Prostate gland (tissue), 2 donors: ENCODE data around the gene EPAS1. TPM values are rescaled to one million over a fixed set of nuclear protein-coding genes. Genes with fewer than 3 reads are reported as not detected.

Source experiments
- DNase-seq: peaks from one replicate; pipeline ENCODE4 v3.0.0-alpha.2; 2019; ENCODE audit warnings: low spot score
- H3K27ac ChIP-seq, 2 donors: fragments of 200-600 bp; sonication (generic); 2 replicates each; pipeline ENCODE4 v1.5.1; 2017 to 2019
- H3K27me3 ChIP-seq: fragments of 200-600 bp; sonication (generic); replicated peaks from 2 replicates; pipeline ENCODE4 v1.5.1; 2019; ENCODE audit not compliant: insufficient read depth
- H3K36me3 ChIP-seq, 2 donors: fragments of 200-600 bp; sonication (generic); 1 replicate in 1 of 2; 2 replicates in 1 of 2; pipeline versions ENCODE4 v1.5.1 to v1.8.1; 2017 to 2019
- H3K4me1 ChIP-seq: fragments of 200-600 bp; sonication (generic); replicated peaks from 2 replicates; pipeline ENCODE4 v1.5.1; 2019
- H3K4me3 ChIP-seq, 2 donors: fragments of 200-600 bp; sonication (generic); 2 replicates each; pipeline ENCODE4 v1.5.1; 2017 to 2019
- H3K9me3 ChIP-seq: fragments of 200-600 bp; sonication (generic); 2 replicates; pipeline ENCODE4 v1.5.1; 2017
- POLR2A ChIP-seq: fragments of 450-650 bp; IDR thresholded peaks from one replicate; pipeline ENCODE4 v1.6.1; 2016; ENCODE audit warnings: antibody characterized with exemption, mild to moderate bottlenecking
- POLR2AphosphoS5 ChIP-seq: sonication (generic); formaldehyde crosslinking; IDR thresholded peaks from one replicate; pipeline ENCODE4 v1.6.1; 2017; ENCODE audit warnings: antibody characterized with exemption
- WGBS: methylation state at CpG from one replicate; pipeline ENCODE4 v1.1.5; 2018; 5-methylcytosine and 5-hydroxymethylcytosine counted together
- intact Hi-C: fragments of 100-400 bp; cut with DNase I; formaldehyde crosslinking; loops from one replicate; pipeline ENCODE4 v1.14.2; 2022
- total RNA-seq, 2 donors: library from RNA; depleted of rRNA; stranded (reverse); fragments of >200 nt; gene quantifications; one replicate each; pipeline ENCODE4 v1.1.0, GENCODE V29; 2016
- TF ChIP-seq, protein P1 (sequence below), 4 experiments: fragments of 200-600 bp in 2 of 4; fragments of 450-650 bp in 2 of 4; sonication (generic) in 2 of 4; IDR thresholded peaks; 1 replicate in 3 of 4; 2 replicates in 1 of 4; pipeline ENCODE4 v1.5.1; 2016 to 2019; ENCODE audit warnings: antibody characterized with exemption in 4 of 4, mild to moderate bottlenecking in 2 of 4, moderate library complexity in 2 of 4

EPAS1 gene
- total RNA-seq, 2 donors from 2014 or later, result 109 to 356 TPM

DNA sequence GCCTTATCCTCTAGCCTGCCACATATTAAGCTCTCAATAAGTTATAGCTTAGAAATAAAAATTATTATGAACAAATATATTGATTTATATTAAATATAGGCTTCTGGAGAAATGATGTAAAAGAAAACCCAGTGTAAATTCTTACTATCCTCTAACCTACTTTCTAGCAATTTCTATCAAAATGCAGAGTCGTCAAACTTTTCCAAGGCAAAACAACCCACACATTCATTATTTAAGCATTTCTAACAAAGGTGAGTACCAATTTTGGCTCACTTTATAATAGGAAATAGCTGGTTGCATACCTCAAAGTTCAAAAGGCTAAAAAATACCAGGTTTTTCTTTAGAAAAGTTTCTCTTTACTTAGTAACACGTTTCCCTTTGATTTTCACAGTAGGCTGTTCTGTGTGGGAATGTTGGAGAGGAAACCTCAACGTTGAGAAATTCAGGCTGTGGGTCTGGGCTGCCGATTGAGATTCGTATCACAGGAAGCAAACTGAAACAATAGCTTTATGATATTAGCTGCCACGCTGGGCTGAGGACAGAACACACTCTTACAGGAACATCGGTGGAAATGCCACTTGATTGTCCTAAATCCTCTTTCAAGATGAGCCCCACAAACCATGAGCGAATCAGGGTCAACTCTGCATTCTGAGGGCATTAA is 53.0 kb downstream of the EPAS1 start:
- WGBS, result 34% methylated on average over 8 of the region's 8 CpGs
- H3K27ac ChIP-seq, result no peak overlapping the region

DNA sequence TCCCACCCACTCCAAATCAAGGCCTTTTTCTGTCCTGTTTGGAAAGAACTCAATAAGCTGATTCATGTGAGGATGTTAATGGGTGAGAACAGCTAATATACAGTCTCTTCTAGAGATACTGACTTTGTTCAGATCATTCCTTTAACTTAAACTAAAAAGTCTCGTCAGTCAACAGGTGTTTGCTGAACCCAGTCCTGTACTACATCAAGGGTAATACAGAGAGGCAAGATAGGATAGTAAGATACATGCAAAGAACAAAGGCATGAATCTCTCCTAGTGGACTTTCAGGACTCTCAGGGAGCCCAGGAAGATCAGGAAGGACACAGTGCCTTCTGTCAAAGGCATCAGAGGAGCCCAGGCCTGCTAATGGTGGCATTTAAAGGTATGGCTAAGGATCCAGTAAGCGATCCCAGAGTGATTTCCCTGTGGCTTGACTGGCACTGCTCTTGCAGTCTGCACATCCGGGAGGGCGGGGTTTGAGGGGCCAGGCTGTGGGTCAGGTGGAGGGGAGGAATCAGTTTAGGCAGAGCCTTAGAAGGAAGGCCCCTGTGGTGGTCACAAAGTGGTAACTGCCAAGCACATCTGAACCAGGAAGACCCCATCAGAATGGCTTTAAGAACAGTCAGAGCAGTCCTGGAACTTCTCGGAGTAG is 54.0 kb downstream of the EPAS1 start:
- Histone ChIP-seq H3K36me3 (no peaks in the 10 kb centered on the region), H3K9me3 (no peaks in the 10 kb centered on the region), H3K27me3 (no peaks in the 10 kb centered on the region), H3K27ac (peak overlapping the region in 1 of 2 donors; percentile 21), H3K4me3 (no peak overlapping the region), H3K4me1 (no peaks in the 10 kb centered on the region)
- 81% methylated on average over 5 of the region's 5 CpGs for WGBS
- no peak for DNase-seq
- intact Hi-C loops, result no loop called here
- TF ChIP-seq POLR2AphosphoS5, result no peak
- TF ChIP-seq POLR2A, result no peak
- TF ChIP-seq, protein P1, sequence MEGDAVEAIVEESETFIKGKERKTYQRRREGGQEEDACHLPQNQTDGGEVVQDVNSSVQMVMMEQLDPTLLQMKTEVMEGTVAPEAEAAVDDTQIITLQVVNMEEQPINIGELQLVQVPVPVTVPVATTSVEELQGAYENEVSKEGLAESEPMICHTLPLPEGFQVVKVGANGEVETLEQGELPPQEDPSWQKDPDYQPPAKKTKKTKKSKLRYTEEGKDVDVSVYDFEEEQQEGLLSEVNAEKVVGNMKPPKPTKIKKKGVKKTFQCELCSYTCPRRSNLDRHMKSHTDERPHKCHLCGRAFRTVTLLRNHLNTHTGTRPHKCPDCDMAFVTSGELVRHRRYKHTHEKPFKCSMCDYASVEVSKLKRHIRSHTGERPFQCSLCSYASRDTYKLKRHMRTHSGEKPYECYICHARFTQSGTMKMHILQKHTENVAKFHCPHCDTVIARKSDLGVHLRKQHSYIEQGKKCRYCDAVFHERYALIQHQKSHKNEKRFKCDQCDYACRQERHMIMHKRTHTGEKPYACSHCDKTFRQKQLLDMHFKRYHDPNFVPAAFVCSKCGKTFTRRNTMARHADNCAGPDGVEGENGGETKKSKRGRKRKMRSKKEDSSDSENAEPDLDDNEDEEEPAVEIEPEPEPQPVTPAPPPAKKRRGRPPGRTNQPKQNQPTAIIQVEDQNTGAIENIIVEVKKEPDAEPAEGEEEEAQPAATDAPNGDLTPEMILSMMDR (IDR thresholded peaks at IDR 0.05), result no peak

More for the DNA sequence above, 53.0 kb downstream of the EPAS1 start:
- Histone ChIP-seq H3K4me3 (no peak overlapping the region), H3K27me3 (no peaks in the 10 kb centered on the region), H3K4me1 (no peaks in the 10 kb centered on the region), H3K36me3 (no peaks in the 10 kb centered on the region), H3K9me3 (no peaks in the 10 kb centered on the region)
- no peak for DNase-seq
- TF ChIP-seq, protein P1 (IDR thresholded peaks at IDR 0.05), result no peak
- TF ChIP-seq POLR2A, result no peak
- no peak for TF ChIP-seq POLR2AphosphoS5
- intact Hi-C loops, result no loop called here

DNA sequence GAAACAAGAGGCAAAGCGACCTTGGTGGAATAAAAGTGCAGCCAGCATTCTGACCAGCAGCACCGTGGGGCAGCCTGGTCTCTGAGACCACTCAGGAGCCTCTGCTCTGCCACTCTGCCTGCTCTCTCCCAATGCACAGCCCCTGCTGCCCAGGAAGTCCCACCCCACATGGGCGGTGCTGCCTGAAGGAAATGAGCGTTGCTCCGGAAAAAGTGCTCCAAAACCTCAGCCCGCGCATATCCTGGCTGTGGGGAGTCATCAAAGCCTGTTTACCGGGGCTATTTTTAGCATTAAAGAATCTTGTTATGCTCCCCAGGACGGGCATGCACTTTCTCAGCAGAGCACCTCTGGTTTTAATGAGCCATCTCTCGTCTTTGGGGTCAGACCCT is 54.5 kb downstream of the EPAS1 start:
- H3K9me3 ChIP-seq, result no peaks in the 10 kb centered on the region
- no peaks in the 10 kb centered on the region for H3K27me3 ChIP-seq
- H3K4me1 ChIP-seq, result no peaks in the 10 kb centered on the region
- no peak for DNase-seq
- TF ChIP-seq POLR2AphosphoS5, result peak; percentile 44
- TF ChIP-seq, protein P1 (IDR thresholded peaks at IDR 0.05), result no peak
- 86% methylated on average over 10 of the region's 10 CpGs for WGBS
- H3K4me3 ChIP-seq, result no peak overlapping the region
- H3K27ac ChIP-seq, result peak overlapping the region in 1 of 2 donors; percentile 21
- intact Hi-C loops, result no loop called here
- H3K36me3 ChIP-seq, result no peaks in the 10 kb centered on the region

DNA sequence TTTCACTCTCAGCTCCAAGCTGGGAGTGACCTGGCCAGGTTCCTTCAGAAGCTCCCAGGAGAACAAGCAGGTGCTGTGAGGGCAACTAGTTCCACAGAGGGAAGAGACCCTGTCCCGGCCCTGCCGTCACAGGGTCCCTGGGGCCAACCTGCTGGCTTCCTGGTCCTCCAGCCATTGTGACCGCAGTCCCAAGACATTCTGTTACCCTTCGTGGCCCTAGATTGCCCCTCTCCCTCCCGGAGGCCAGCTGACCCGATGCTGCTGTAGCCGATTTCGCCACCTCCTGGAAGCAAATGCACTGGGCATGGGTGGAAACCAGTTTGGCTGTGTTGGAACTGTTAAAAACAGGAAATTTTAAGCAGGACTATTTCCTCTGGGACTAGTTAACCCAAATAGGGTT is 55.4 kb downstream of the EPAS1 start:
- H3K4me3 ChIP-seq, result no peak overlapping the region
- no peak for DNase-seq
- H3K9me3 ChIP-seq, result no peaks in the 10 kb centered on the region
- intact Hi-C loops, result no loop called here
- TF ChIP-seq, protein P1 (IDR thresholded peaks at IDR 0.05), result no peak
- no peak for TF ChIP-seq POLR2A
- no peak for TF ChIP-seq POLR2AphosphoS5
- no peak overlapping the region for H3K27ac ChIP-seq
- WGBS, result 86% methylated on average over 8 of the region's 8 CpGs
- H3K36me3 ChIP-seq, result no peaks in the 10 kb centered on the region
- H3K4me1 ChIP-seq, result no peaks in the 10 kb centered on the region
- no peaks in the 10 kb centered on the region for H3K27me3 ChIP-seq

DNA sequence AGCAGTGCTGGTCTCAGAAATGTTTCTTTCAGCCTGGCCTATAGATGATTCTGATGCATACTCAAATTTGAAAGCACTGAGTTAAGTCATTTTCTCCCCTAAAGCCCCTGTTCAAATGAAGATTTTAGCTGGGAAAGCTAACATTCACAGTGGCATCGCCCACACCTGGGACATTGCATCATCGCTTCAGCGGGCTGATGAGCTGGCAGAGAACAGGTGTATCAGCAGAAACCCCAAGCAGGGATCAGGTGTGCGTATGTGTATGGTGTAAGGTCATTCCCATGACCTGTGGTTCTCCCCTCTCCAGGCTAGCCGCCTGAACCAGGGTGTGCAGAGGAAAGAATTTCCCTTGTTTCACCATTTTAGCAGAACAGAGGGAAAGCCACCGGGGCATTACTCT is 56.3 kb downstream of the EPAS1 start:
- no peak overlapping the region for H3K27ac ChIP-seq
- no peak overlapping the region for H3K4me3 ChIP-seq
- TF ChIP-seq POLR2AphosphoS5 (no peak), POLR2A (no peak)
- TF ChIP-seq, protein P1 (IDR thresholded peaks at IDR 0.05), result no peak
- H3K27me3 ChIP-seq, result no peaks in the 10 kb centered on the region
- DNase-seq, result no peak
- intact Hi-C loops, result no loop called here
- no peaks in the 10 kb centered on the region for H3K4me1 ChIP-seq
- no peaks in the 10 kb centered on the region for H3K9me3 ChIP-seq
- H3K36me3 ChIP-seq, result no peaks in the 10 kb centered on the region
- WGBS, result 96% methylated on average over 6 of the region's 6 CpGs
